ENCODE measurements around the gene ERMN. TPM values are rescaled to one million over a fixed set of nuclear protein-coding genes. Genes with fewer than 3 reads are reported as not detected.

ERMN gene
- total RNA-seq, 1 donor from 2014 or later = 0.14 TPM

GRCh38 chr2:157318884-157319283, 6.7 kb downstream of the ERMN start:
- Histone ChIP-seq H3K79me2 (ENCODE audit: insufficient read depth, low read length) (no peaks in the 10 kb centered on the region), H3K4me3 (ENCODE audit: insufficient read depth, low read depth, low read length) (no peak overlapping the region), H3K9me3 (ENCODE audit: insufficient read depth, low read depth, low read length) (no peaks in the 10 kb centered on the region), H2AFZ (ENCODE audit: low read depth, low read length) (no peak overlapping the region), H3K4me1 (ENCODE audit: insufficient read depth, low read length) (no peaks in the 10 kb centered on the region), H3K4me2 (ENCODE audit: low read length) (no peak overlapping the region), H3K9ac (ENCODE audit: low read length) (no peak overlapping the region), H3K36me3 (ENCODE audit: insufficient read depth, low read length) (no peaks in the 10 kb centered on the region), H3K27ac (ENCODE audit: low read depth, low read length) (no peak overlapping the region), H4K20me1 (ENCODE audit: insufficient read depth, low read length) (no peaks in the 10 kb centered on the region), H3K27me3 (ENCODE audit: insufficient read depth, low read length) (no peaks in the 10 kb centered on the region)
- no peak overlapping the region for H3K27ac Mint-ChIP-seq (ENCODE audit: unreplicated experiment)
- no peaks in the 10 kb centered on the region for H3K9me3 Mint-ChIP-seq (ENCODE audit: unreplicated experiment)
- TF ChIP-seq EZH2 (IDR thresholded peaks at IDR 0.05; ENCODE audit: insufficient read depth, low read length) = no peak
- TF ChIP-seq, protein P1, sequence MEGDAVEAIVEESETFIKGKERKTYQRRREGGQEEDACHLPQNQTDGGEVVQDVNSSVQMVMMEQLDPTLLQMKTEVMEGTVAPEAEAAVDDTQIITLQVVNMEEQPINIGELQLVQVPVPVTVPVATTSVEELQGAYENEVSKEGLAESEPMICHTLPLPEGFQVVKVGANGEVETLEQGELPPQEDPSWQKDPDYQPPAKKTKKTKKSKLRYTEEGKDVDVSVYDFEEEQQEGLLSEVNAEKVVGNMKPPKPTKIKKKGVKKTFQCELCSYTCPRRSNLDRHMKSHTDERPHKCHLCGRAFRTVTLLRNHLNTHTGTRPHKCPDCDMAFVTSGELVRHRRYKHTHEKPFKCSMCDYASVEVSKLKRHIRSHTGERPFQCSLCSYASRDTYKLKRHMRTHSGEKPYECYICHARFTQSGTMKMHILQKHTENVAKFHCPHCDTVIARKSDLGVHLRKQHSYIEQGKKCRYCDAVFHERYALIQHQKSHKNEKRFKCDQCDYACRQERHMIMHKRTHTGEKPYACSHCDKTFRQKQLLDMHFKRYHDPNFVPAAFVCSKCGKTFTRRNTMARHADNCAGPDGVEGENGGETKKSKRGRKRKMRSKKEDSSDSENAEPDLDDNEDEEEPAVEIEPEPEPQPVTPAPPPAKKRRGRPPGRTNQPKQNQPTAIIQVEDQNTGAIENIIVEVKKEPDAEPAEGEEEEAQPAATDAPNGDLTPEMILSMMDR (IDR thresholded peaks at IDR 0.05; ENCODE audit: insufficient read depth, low read depth, low read length) = no peak
- no peak for DNase-seq (ENCODE audit: low read depth)
- H3K36me3 Mint-ChIP-seq (ENCODE audit: low read depth, unreplicated experiment) = no peaks in the 10 kb centered on the region
- no peak overlapping the region for H3K4me3 Mint-ChIP-seq (ENCODE audit: unreplicated experiment)
- H3K4me1 Mint-ChIP-seq (ENCODE audit: low read depth, unreplicated experiment) = no peaks in the 10 kb centered on the region
- no peak for FAIRE-seq
- no peaks in the 10 kb centered on the region for H3K27me3 Mint-ChIP-seq (ENCODE audit: low read depth, unreplicated experiment)

- H4K20me1 ChIP-seq (ENCODE audit: insufficient read depth, low read length) = no peaks in the 10 kb centered on the region
- H3K27me3 Mint-ChIP-seq (ENCODE audit: low read depth, unreplicated experiment) = no peaks in the 10 kb centered on the region
- DNase-seq (ENCODE audit: low read depth) (no peak), FAIRE-seq (no peak)
- no peaks in the 10 kb centered on the region for H3K4me1 Mint-ChIP-seq (ENCODE audit: low read depth, unreplicated experiment)
- no peak overlapping the region for H2AFZ ChIP-seq (ENCODE audit: low read depth, low read length)
- H3K79me2 ChIP-seq (ENCODE audit: insufficient read depth, low read length) = no peaks in the 10 kb centered on the region
- no peaks in the 10 kb centered on the region for H3K36me3 Mint-ChIP-seq (ENCODE audit: low read depth, unreplicated experiment)
- no peaks in the 10 kb centered on the region for H3K9me3 Mint-ChIP-seq (ENCODE audit: unreplicated experiment)
- no peak for TF ChIP-seq EZH2 (IDR thresholded peaks at IDR 0.05; ENCODE audit: insufficient read depth, low read length)
- TF ChIP-seq, protein P1 (IDR thresholded peaks at IDR 0.05; ENCODE audit: insufficient read depth, low read depth, low read length) = no peak
- no peaks in the 10 kb centered on the region for H3K27me3 ChIP-seq (ENCODE audit: insufficient read depth, low read length)
- no peak overlapping the region for H3K4me3 Mint-ChIP-seq (ENCODE audit: unreplicated experiment)
- H3K4me3 ChIP-seq (ENCODE audit: insufficient read depth, low read depth, low read length) = no peak overlapping the region
- H3K27ac Mint-ChIP-seq (ENCODE audit: unreplicated experiment) = no peak overlapping the region
- no peak overlapping the region for H3K4me2 ChIP-seq (ENCODE audit: low read length)
- no peaks in the 10 kb centered on the region for H3K4me1 ChIP-seq (ENCODE audit: insufficient read depth, low read length)
- no peaks in the 10 kb centered on the region for H3K9me3 ChIP-seq (ENCODE audit: insufficient read depth, low read depth, low read length)
- H3K36me3 ChIP-seq (ENCODE audit: insufficient read depth, low read length) = no peaks in the 10 kb centered on the region
- no peak overlapping the region for H3K9ac ChIP-seq (ENCODE audit: low read length)
- no peak overlapping the region for H3K27ac ChIP-seq (ENCODE audit: low read depth, low read length)
Measured at GRCh38 chr2:157315901-157316300, 9.7 kb downstream of the ERMN start.

DNA sequence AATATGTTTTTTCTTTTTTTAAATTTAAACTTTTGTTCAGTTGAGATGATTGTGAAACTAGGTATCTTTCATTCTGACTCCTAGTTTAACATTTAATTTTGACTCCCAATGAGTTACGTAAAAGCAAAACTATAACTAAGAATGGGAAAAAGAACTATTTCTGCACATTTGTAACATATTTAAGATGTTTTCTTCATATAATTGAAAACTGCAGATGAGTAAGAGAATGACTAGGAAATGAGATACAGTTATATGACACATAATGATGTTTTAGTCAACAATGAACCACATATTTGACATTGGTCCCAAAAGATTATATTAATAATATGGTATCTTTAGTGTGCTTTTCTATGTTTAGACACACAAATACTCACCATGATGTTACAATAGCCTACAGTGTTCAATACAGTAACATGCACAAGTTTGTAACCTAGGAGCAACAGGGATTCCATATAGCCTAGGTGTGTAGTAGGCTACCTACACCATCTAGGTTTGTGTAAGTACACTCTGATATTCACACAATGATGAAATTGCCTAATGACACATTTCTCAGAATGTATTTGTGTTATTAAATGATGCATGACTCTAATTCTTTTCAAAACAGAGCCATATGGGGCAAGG, 12.6 kb downstream of the ERMN start:
- H3K9ac ChIP-seq (ENCODE audit: low read length) = no peak overlapping the region
- H3K4me3 ChIP-seq (ENCODE audit: insufficient read depth, low read depth, low read length) = no peak overlapping the region
- FAIRE-seq (no peak), DNase-seq (ENCODE audit: low read depth) (no peak)
- Mint-ChIP-seq H3K27ac (ENCODE audit: unreplicated experiment) (no peak overlapping the region), H3K4me1 (ENCODE audit: low read depth, unreplicated experiment) (no peaks in the 10 kb centered on the region), H3K9me3 (ENCODE audit: unreplicated experiment) (no peaks in the 10 kb centered on the region), H3K36me3 (ENCODE audit: low read depth, unreplicated experiment) (no peaks in the 10 kb centered on the region), H3K4me3 (ENCODE audit: unreplicated experiment) (no peak overlapping the region), H3K27me3 (ENCODE audit: low read depth, unreplicated experiment) (no peaks in the 10 kb centered on the region)
- TF ChIP-seq, protein P1 (IDR thresholded peaks at IDR 0.05; ENCODE audit: insufficient read depth, low read depth, low read length) = no peak
- TF ChIP-seq EZH2 (IDR thresholded peaks at IDR 0.05; ENCODE audit: insufficient read depth, low read length) = no peak
- no peaks in the 10 kb centered on the region for H4K20me1 ChIP-seq (ENCODE audit: insufficient read depth, low read length)
- no peaks in the 10 kb centered on the region for H3K4me1 ChIP-seq (ENCODE audit: insufficient read depth, low read length)
- no peak overlapping the region for H3K27ac ChIP-seq (ENCODE audit: low read depth, low read length)
- no peaks in the 10 kb centered on the region for H3K36me3 ChIP-seq (ENCODE audit: insufficient read depth, low read length)
- H3K27me3 ChIP-seq (ENCODE audit: insufficient read depth, low read length) = no peaks in the 10 kb centered on the region
- H2AFZ ChIP-seq (ENCODE audit: low read depth, low read length) = no peak overlapping the region
- no peaks in the 10 kb centered on the region for H3K79me2 ChIP-seq (ENCODE audit: insufficient read depth, low read length)
- H3K9me3 ChIP-seq (ENCODE audit: insufficient read depth, low read depth, low read length) = no peaks in the 10 kb centered on the region
- no peak overlapping the region for H3K4me2 ChIP-seq (ENCODE audit: low read length)

Data from astrocyte (in vitro differentiated cells and primary cell).